Breast epithelium (tissue), 4 donors: ENCODE results near the gene NFIL3. TPM values are rescaled to one million over a fixed set of nuclear protein-coding genes. Genes with fewer than 3 reads are reported as not detected.
"Not testable (repeated sequence)": the region's sequence is repeated elsewhere in the genome, so short reads cannot be mapped to it uniquely, and the experiment has no call there.

Experiments used
- DNase-seq, 2 donors: peaks; one replicate each; pipeline ENCODE4 v3.0.0-alpha.2; 2019; ENCODE audit warnings: low spot score in 2 of 2
- H3K27ac ChIP-seq, 2 donors: fragments of 200-600 bp; sonication (generic) in 1 of 2; one replicate each; pipeline ENCODE4 v1.5.1; 2016 to 2019; ENCODE audit warnings: mild to moderate bottlenecking in 1 of 2
- H3K27me3 ChIP-seq, 2 donors: fragments of 200-600 bp; sonication (generic) in 1 of 2; one replicate each; pipeline versions ENCODE4 v1.5.1 to v1.6.0; 2017 to 2019; ENCODE audit warnings: control low read depth in 1 of 2, mild to moderate bottlenecking in 1 of 2
- H3K36me3 ChIP-seq: fragments of 200-600 bp; one replicate; pipeline ENCODE4 v1.5.1; 2019
- H3K4me1 ChIP-seq, 2 donors: fragments of 200-600 bp; sonication (generic); one replicate each; pipeline ENCODE4 v1.5.1; 2016 to 2019; ENCODE audit warnings: control low read depth in 1 of 2
- H3K4me3 ChIP-seq, 3 donors: fragments of 200-600 bp; sonication (generic); 1 replicate in 2 of 3; 2 replicates in 1 of 3; pipeline ENCODE4 v1.5.1; 2016 to 2019; ENCODE audit warnings: mild to moderate bottlenecking in 3 of 3, moderate library complexity in 2 of 3
- H3K9me3 ChIP-seq, 2 donors: fragments of 200-600 bp; sonication (generic) in 1 of 2; one replicate each; pipeline ENCODE4 v1.5.1; 2016 to 2019; ENCODE audit warnings: control low read depth in 1 of 2
- CTCF ChIP-seq, 3 donors: fragments of 450-650 bp; IDR thresholded peaks; one replicate each; pipeline ENCODE4 v1.5.1; 2016 to 2017; ENCODE audit warnings: antibody characterized with exemption in 3 of 3, mild to moderate bottlenecking in 3 of 3, moderate library complexity in 3 of 3
- POLR2A ChIP-seq: fragments of 450-650 bp; IDR thresholded peaks from one replicate; pipeline ENCODE4 v1.6.1; 2016; ENCODE audit warnings: antibody characterized with exemption, mild to moderate bottlenecking, moderate library complexity
- POLR2AphosphoS5 ChIP-seq, 3 donors: sonication (generic); formaldehyde crosslinking; IDR thresholded peaks; one replicate each; pipeline ENCODE4 v1.6.1; 2017; ENCODE audit warnings: antibody characterized with exemption in 3 of 3
- intact Hi-C: fragments of 100-400 bp; cut with DNase I; formaldehyde crosslinking; loops from one replicate; pipeline ENCODE4 v1.15.1; 2023; ENCODE audit warnings: low total_unique reads
- total RNA-seq, 3 donors: library from RNA; depleted of rRNA; stranded (reverse); fragments of >200 nt; gene quantifications; one replicate each; pipeline ENCODE4 v1.1.0, GENCODE V29; 2016

NFIL3 gene
- total RNA-seq, 3 donors from 2014 or later = 65.1 to 87.2 (median 74.9) TPM

GRCh38 chr9:91376239-91376638 lies 47.4 kb downstream of the NFIL3 start:
- H3K4me1 ChIP-seq = no peaks in the 10 kb centered on the region
- H3K27me3 ChIP-seq = no peaks in the 10 kb centered on the region
- H3K9me3 ChIP-seq = no peaks in the 10 kb centered on the region
- DNase-seq = no peak
- no peak overlapping the region for H3K4me3 ChIP-seq
- H3K27ac ChIP-seq = no peak overlapping the region
- no peaks in the 10 kb centered on the region for H3K36me3 ChIP-seq
- TF ChIP-seq POLR2A (no peak), CTCF (IDR thresholded peaks at IDR 0.05) (no peak), POLR2AphosphoS5 (IDR thresholded peaks at IDR 0.05) (no peak)
- intact Hi-C loops = no loop called here

- no peak for DNase-seq
- Histone ChIP-seq H3K27ac (no peak overlapping the region), H3K36me3 (no peaks in the 10 kb centered on the region), H3K27me3 (no peaks in the 10 kb centered on the region), H3K4me1 (no peaks in the 10 kb centered on the region), H3K4me3 (no peak overlapping the region), H3K9me3 (no peaks in the 10 kb centered on the region)
- TF ChIP-seq POLR2A = no peak
- TF ChIP-seq CTCF (IDR thresholded peaks at IDR 0.05) = no peak
- no peak for TF ChIP-seq POLR2AphosphoS5 (IDR thresholded peaks at IDR 0.05)
- intact Hi-C loops = no loop called here
Observed at GRCh38 chr9:91374939-91375338, 48.7 kb downstream of the NFIL3 start.

GRCh38 chr9:91371894-91372293 lies 51.7 kb downstream of the NFIL3 start:
- no peak for DNase-seq
- Histone ChIP-seq H3K27me3 (no peaks in the 10 kb centered on the region), H3K27ac (no peak overlapping the region), H3K36me3 (no peaks in the 10 kb centered on the region), H3K9me3 (no peaks in the 10 kb centered on the region), H3K4me3 (no peak overlapping the region), H3K4me1 (no peaks in the 10 kb centered on the region)
- intact Hi-C loops = no loop called here
- TF ChIP-seq POLR2AphosphoS5 (IDR thresholded peaks at IDR 0.05) (no peak), POLR2A (no peak), CTCF (IDR thresholded peaks at IDR 0.05) (no peak)

- H3K27ac ChIP-seq, H3K4me3 ChIP-seq: not testable (repeated sequence)
Observed at GRCh38 chr9:91370006-91370405, 53.6 kb downstream of the NFIL3 start.

GRCh38 chr9:91364702-91365101 lies 58.9 kb downstream of the NFIL3 start:
- intact Hi-C loops = no loop called here

More at GRCh38 chr9:91370006-91370405, 53.6 kb downstream of the NFIL3 start:
- H3K4me1 ChIP-seq, H3K27me3 ChIP-seq, intact Hi-C loops, DNase-seq, H3K9me3 ChIP-seq, H3K36me3 ChIP-seq: not testable (repeated sequence)

More at GRCh38 chr9:91364702-91365101, 58.9 kb downstream of the NFIL3 start:
- Histone ChIP-seq H3K27ac (no peak overlapping the region), H3K4me3 (no peak overlapping the region), H3K27me3 (no peaks in the 10 kb centered on the region), H3K4me1 (no peaks in the 10 kb centered on the region), H3K36me3 (no peaks in the 10 kb centered on the region), H3K9me3 (no peaks in the 10 kb centered on the region)
- TF ChIP-seq POLR2AphosphoS5 (IDR thresholded peaks at IDR 0.05) = no peak
- TF ChIP-seq CTCF (IDR thresholded peaks at IDR 0.05) = no peak
- no peak for TF ChIP-seq POLR2A
- no peak for DNase-seq
